HCT116 (cell line): ENCODE measurements around the gene PSMC6. TPM values are rescaled to one million over a fixed set of nuclear protein-coding genes. Genes with fewer than 3 reads are reported as not detected.
A peak's percentile ranks its signal among the peaks of the same experiment; 100 is the strongest.

Experiments used
- ATF3 ChIP-seq: IDR thresholded peaks from 2 replicates; pipeline ENCODE4 v1.6.1; 2012
- CBX3 ChIP-seq: IDR thresholded peaks from 2 replicates; pipeline ENCODE4 v1.6.1; 2012; ENCODE audit warnings: low read depth
- CEBPB ChIP-seq: IDR thresholded peaks from 2 replicates; pipeline ENCODE4 v1.6.1; 2012; ENCODE audit warnings: low read depth
- CTCF ChIP-seq, 3 experiments: fragments of 200-600 bp in 1 of 3; sonication (generic) in 1 of 3; IDR thresholded peaks in 2 of 3; conservative IDR thresholded peaks in 1 of 3; 2 replicates each; pipeline ENCODE4 v1.5.1; 2012 to 2017; ENCODE audit warnings: low read depth in 2 of 3, low read length in 2 of 3, antibody characterized with exemption in 1 of 3, borderline replicate concordance in 1 of 3, control low read depth in 1 of 3, mild to moderate bottlenecking in 1 of 3, mixed read lengths in 1 of 3, mixed run types in 1 of 3, moderate library complexity in 1 of 3; ENCODE audit not compliant: insufficient read depth in 1 of 3
- EGR1 ChIP-seq: IDR thresholded peaks from 2 replicates; pipeline ENCODE4 v1.6.1; 2012; ENCODE audit warnings: low read depth
- ELF1 ChIP-seq: IDR thresholded peaks from 2 replicates; pipeline ENCODE4 v1.6.1; 2012; ENCODE audit warnings: low read depth, borderline replicate concordance
- EZH2phosphoT487 ChIP-seq: fragments of 200-600 bp; IDR thresholded peaks from 2 replicates; pipeline ENCODE4 v1.6.1; 2018; ENCODE audit warnings: antibody characterized with exemption, borderline replicate concordance
- MAX ChIP-seq: IDR thresholded peaks from 2 replicates; pipeline ENCODE4 v1.6.1; 2012
- POLR2AphosphoS5 ChIP-seq: IDR thresholded peaks from 2 replicates; pipeline ENCODE4 v1.6.1; 2011; ENCODE audit warnings: mild to moderate bottlenecking, low read depth, low read length, moderate library complexity
- REST ChIP-seq: IDR thresholded peaks from 2 replicates; pipeline ENCODE4 v1.6.1; 2012; ENCODE audit warnings: low read depth
- SIN3A ChIP-seq: IDR thresholded peaks from 2 replicates; pipeline ENCODE4 v1.6.1; 2012; ENCODE audit warnings: low read depth
- SP1 ChIP-seq: IDR thresholded peaks from 2 replicates; pipeline ENCODE4 v1.6.1; 2012; ENCODE audit warnings: low read depth
- SRF ChIP-seq: IDR thresholded peaks from 2 replicates; pipeline ENCODE4 v1.6.1; 2012; ENCODE audit warnings: low read depth
- ZFX ChIP-seq: fragments of 450-650 bp; IDR thresholded peaks from 2 replicates; pipeline ENCODE4 v1.6.1; 2017
- ZNF274 ChIP-seq: fragments of 200-500 bp; sonication (Bioruptor generic); IDR thresholded peaks from 2 replicates; pipeline ENCODE4 v1.6.1; 2014; ENCODE audit warnings: mild to moderate bottlenecking, low read depth, low read length, inconsistent platforms
- total RNA-seq: library from RNA; stranded (reverse); gene quantifications from one replicate; pipeline ENCODE4 v1.2.1, GENCODE V29; 2021; ENCODE audit not compliant: unreplicated experiment

Gene PSMC6
- total RNA-seq, 1 experiment from 2014 or later: 71.7 TPM

- TF ChIP-seq REST (no peak), EGR1 (no peak), SP1 (peak; percentile 67), SIN3A (no peak), CEBPB (peak; percentile 97), ZNF274 (no peak), CBX3 (peak; percentile 80; the same call in 1 of the 2 replicates), SRF (no peak), EZH2phosphoT487 (no peak), POLR2AphosphoS5 (0 out of 2 replicates have a peak, but pooled peaks have one; percentile 30), ZFX (no peak), MAX (peak; percentile 19; the same call in 1 of the 2 replicates), CTCF (IDR thresholded peaks at IDR 0.05 in 2 of 3, conservative IDR thresholded peaks at IDR 0.05 in 1 of 3; ENCODE audit: borderline replicate concordance in 1 of 3, insufficient read depth in 1 of 3, low read depth in 2 of 3, low read length in 2 of 3) (no peak), ELF1 (no peak), ATF3 (no peak)
- TF ChIP-seq, all 23 proteins: peak for 7
Observed at GRCh38 chr14:52703225-52703624, 3.8 kb upstream of the PSMC6 start (continued).
